ENCODE measurements around the gene CD58.
A peak's percentile ranks its signal among the peaks of the same experiment; 100 is the strongest.

The CD58 gene

DNA sequence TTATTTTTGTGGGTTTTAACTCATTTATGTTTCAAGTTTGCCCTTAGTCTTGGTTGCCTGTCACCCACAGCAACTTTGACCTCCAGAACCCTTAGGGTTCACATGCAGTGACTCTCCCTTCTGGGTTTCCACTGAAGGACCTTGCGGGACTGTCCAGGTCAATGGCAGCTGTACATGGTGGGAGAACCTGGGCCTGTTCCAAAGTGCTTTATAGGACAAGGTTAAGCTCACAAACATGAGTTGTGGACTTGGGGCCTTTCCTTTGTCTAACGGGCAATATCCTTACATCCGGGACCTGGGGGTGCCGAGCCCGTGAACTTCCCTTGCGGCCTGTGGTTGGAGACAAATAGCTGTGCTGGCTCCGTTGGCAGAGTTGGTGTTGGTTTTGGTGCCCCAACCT lies 77.8 kb downstream of the CD58 start:
- DNase-seq (ENCODE audit: low spot score), result no peak

- no peak for DNase-seq (ENCODE audit: low spot score)
Observed at GRCh38 chr1:116492358-116492811, 78.4 kb downstream of the CD58 start.

DNA sequence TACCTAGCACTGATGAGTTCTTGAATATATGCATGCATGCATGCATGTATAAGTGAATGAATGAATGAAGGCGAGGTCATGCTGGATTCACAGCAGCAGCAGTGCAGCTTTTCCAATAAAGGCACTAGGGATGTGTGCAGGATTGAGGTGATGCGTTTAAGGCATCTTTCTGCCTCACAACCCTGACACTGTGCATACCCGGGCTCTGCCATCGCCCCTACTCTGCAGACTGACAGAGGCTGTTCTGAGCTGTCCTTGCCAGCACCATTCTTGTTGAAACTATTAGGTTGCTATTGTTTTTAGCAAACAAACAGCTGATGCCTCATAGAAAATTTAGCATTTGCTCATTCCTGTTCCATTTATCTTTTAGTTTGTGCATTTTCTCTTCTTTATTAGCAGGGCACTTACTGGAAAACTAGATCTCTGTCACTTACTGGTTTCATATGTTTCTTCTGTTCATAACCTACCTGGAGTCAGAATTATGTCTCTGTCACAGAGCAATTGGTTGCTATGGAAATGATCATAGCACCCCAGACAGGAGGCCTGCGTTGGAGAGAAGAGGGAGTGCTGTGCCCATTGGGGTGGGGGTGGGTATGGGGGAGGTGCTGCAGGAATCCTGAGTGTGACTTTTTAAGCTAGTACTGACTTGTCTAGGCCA lies 79.0 kb downstream of the CD58 start:
- no peak for DNase-seq (ENCODE audit: low spot score)

DNA sequence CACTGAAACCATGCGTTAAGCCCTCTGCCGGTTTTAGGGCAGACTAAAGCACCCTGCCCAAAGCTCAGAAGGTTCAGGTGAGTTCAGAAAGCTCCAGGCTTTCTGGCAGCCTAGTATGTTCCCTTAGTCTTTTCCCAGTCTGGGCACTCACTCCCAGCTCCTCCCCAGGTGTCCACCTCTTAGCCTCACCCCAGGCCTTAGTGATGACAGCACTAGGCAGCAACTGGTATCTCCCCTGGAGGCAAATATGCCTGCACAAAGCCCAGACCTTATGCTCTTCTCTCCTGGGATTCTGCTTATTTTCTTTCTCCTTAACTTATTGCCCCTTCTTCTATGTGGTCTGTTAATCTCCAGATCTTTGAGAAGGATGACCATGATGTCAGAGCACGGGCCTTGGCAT lies 80.2 kb downstream of the CD58 start:
- DNase-seq (ENCODE audit: low spot score), result no peak

- DNase-seq (ENCODE audit: low spot score), result no peak
Observed at GRCh38 chr1:116489231-116489697, 81.6 kb downstream of the CD58 start.

- no peak for DNase-seq (ENCODE audit: low spot score)
Observed at GRCh38 chr1:116488071-116488470, 82.8 kb downstream of the CD58 start.

DNA sequence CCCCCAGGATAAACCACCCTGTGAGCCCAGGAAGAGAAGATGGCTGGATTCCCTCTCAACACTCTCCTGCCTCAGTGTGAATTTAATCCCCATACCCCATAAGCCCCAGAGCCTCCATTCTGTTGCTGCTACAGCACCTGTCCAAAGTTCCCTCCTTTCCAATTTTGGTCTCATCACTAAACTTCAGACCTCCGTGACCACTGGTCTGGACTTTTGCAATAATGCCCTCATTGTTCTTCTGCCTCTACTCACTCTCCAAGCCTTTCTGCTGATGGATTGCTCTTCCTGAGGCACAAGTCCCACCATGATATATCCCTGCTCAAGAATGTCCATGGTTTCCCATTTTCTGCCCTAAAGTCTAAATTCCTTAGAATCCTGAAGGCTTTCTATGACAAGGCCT lies 83.2 kb downstream of the CD58 start:
- DNase-seq (ENCODE audit: low spot score), result no peak

DNA sequence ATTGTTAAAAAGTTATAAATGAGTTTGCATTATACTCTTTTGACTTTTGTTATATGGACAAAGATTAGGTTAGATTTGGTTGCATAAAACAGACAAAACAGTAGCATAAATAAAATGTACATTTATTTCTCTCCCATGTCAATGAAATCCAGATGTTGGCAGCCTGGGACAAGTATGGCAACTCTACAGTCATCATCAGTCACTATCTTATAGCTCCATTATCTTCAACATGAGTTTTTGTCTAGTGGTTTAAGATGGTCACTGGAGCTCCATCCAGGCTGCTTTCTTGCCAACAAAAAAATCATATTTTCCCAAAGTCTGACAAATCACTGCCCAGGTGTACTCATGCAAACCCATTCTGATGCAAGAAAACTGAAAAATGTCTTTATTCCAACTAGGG lies 83.8 kb downstream of the CD58 start:
- no peak for DNase-seq (ENCODE audit: low spot score)

- peak; percentile 54 for DNase-seq (ENCODE audit: low spot score)
Observed at GRCh38 chr1:116486424-116486823, 84.4 kb downstream of the CD58 start.

DNA sequence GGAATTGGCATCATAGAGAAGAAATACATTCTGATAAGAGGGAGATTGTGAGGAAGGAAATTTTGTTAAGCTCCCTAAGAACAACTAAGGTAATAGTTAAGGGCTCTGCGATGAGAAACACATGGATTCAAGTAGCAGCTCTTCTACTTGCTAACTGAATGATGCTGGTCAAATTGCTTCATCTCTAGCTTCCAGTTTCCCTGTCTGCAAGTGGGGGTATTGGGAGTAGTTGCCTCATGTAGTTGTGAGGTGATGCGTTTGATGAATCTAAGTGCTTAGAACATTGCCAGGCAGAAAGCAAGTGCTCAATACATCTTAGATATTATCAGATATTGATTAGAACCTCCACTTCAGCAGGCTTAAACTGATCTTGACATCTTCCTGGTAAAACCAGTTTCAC lies 84.8 kb downstream of the CD58 start:
- no peak for DNase-seq (ENCODE audit: low spot score)

- peak; percentile 87 for DNase-seq (ENCODE audit: low spot score)
Observed at GRCh38 chr1:116485071-116485735, 85.6 kb downstream of the CD58 start.

DNA sequence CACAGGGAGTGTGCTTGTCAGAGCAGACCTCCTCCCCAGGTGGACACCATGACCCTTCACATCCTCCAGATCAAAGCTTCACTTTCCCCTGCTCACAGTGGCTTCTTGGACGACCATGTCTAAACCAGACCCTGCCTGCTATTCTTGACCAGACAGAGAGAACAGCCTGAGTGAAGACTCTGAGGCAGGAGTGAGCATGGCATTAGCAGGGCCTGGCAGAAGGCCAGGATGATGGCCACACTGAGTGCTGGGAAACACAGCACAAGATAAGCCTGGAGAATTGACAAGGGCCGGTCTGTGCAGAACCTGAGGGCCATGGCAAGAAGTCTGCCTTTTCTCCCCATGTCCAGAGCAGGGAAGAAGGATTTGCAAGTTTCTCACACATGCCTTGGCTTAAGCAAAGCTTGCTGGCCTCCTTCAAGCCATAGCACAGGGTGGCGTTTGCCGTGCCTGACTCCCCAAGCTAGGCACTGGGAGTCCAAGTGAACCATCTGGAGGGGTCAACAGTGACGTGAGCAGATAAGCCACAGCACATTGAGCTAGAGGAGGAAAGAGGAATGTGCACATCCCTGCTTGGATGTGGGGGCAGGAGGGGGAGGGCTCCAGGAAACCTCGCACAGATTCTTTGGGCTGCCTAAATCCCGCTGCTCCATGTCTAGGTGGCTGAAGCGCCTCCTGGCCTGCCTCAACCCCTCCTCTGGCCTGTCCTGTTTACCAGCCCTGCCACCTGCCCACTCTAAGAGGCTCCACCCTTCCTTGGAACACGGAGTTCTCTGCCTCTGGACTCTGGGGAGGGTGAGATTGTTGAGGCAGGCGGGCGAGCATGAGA lies 87.1 kb downstream of the CD58 start:
- no peak for DNase-seq (ENCODE audit: low spot score)

- no peak for DNase-seq (ENCODE audit: low spot score)
Observed at GRCh38 chr1:116482490-116482889, 88.3 kb downstream of the CD58 start.

- DNase-seq (ENCODE audit: low spot score), result no peak
Observed at GRCh38 chr1:116481934-116482333, 88.9 kb downstream of the CD58 start.

DNA sequence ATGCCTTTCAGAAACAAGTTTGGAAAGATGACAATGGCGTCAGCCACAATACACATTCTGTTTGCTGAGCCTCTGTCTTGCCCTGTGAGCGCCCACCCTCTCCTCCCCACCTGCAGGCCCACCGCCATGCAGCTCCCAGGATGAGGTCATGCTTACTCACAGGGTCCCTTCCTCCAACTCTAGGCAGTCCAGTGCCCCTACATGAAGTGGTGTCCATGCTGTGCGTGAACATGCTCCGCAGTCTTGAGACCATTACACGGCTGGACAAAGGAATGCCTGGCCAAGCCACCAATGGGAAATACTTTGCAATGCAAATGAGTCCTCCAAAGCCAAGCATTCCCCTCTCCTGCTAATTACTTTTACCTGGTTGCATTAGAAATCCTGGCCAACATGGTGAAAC lies 92.2 kb downstream of the CD58 start:
- DNase-seq (ENCODE audit: low spot score), result no peak

GRCh38 chr1:116477429-116477828 lies 93.4 kb downstream of the CD58 start:
- no peak for DNase-seq (ENCODE audit: low spot score)

- no peak for DNase-seq (ENCODE audit: low spot score)
Observed at GRCh38 chr1:116476321-116476720, 94.5 kb downstream of the CD58 start.

- DNase-seq (ENCODE audit: low spot score), result no peak
Observed at GRCh38 chr1:116475850-116476218, 95.0 kb downstream of the CD58 start.

DNA sequence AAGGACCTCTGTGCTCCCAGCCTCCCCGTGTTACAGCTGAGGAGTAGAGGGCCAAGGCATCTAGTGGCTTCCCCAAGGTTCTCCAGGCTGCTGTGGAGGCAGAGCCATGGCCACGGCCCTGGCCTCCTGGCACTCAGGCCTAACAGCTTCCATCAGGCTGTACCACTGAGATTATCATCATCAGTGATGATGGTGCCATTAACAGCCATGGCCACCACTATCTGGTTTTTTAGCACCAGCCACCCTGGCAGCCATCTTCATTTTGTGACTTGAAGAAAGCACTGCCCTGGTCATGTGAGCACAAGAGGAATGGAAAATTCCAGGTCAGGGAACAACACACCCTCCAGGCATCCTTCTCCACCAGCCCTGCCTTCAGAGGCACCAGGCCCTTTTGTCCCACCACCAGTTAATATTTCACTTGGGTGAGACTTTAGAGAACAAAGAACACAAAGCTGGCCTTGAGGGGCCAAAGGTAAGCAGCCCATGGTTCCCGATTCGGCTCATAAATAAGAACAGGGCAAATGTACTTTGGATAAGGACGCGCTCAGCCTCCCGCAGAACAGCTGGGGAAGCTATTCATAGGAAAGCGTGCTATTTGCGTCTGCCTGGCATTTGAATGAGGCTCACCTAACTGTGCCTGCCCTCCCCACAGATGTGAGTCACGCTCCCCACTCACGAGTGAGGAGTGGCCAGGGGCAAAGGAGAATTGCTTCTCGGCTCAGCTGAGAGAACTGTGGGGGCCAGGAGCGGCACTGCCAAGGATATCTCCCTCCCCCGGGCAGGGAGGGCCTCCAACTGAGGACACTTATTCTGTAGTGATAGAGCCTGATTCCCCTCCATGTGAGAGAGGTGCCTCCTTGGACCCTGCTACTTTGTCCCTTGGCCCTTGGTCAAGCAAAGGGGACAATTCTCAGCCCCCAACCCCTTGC lies 95.6 kb downstream of the CD58 start:
- DNase-seq (ENCODE audit: low spot score), result no peak

GRCh38 chr1:116472431-116472961 lies 98.3 kb downstream of the CD58 start:
- DNase-seq (ENCODE audit: low spot score), result no peak

GRCh38 chr1:116471241-116471640 lies 99.6 kb downstream of the CD58 start:
- no peak for DNase-seq (ENCODE audit: low spot score)

GRCh38 chr1:116470671-116471070 lies 100.2 kb downstream of the CD58 start:
- DNase-seq (ENCODE audit: low spot score), result no peak

Measured in AG20443 (cell line).